PFSK-1 (cell line): ENCODE results near the gene TTLL11.

ENCODE experiments used
- FOXP2 ChIP-seq: optimal IDR thresholded peaks from 2 replicates; pipeline ENCODE3; 2011; ENCODE audit warnings: borderline replicate concordance, control low read depth, inconsistent platforms; ENCODE audit not compliant: insufficient read depth; ENCODE audit errors: extremely low read length, extremely low read depth
- POLR2AphosphoS5 ChIP-seq: IDR thresholded peaks from 2 replicates; pipeline ENCODE4 v1.6.1; 2012; ENCODE audit warnings: low read depth, mild to moderate bottlenecking, control low read depth, low read length, moderate library complexity
- REST ChIP-seq, 2 experiments: IDR thresholded peaks; 2 replicates each; pipeline versions ENCODE4 v1.6.1 to v1.8.0; 2011 to 2012; ENCODE audit warnings: low read depth in 2 of 2, low read length in 2 of 2, control low read depth in 1 of 2, inconsistent platforms in 1 of 2, mild to moderate bottlenecking in 1 of 2, moderate library complexity in 1 of 2; ENCODE audit not compliant: insufficient read depth in 1 of 2
- SIN3A ChIP-seq: IDR thresholded peaks from 2 replicates; pipeline ENCODE4 v1.6.1; 2012; ENCODE audit warnings: mild to moderate bottlenecking, low read length, moderate library complexity, borderline replicate concordance; ENCODE audit not compliant: insufficient read depth
- TAF1 ChIP-seq: IDR thresholded peaks from 2 replicates; pipeline ENCODE4 v1.6.1; 2012; ENCODE audit warnings: low read length, control low read depth, borderline replicate concordance; ENCODE audit not compliant: insufficient read depth

Gene TTLL11

GRCh38 chr9:122132539-122132938, 39.4 kb upstream of the TTLL11 start:
- no peak for TF ChIP-seq SIN3A
- TF ChIP-seq REST (IDR thresholded peaks at IDR 0.05; ENCODE audit: insufficient read depth in 1 of 2, low read depth in 2 of 2, low read length in 2 of 2), result no peak
- TF ChIP-seq TAF1, result no peak
- no peak for TF ChIP-seq POLR2AphosphoS5
- TF ChIP-seq FOXP2, result no peak

GRCh38 chr9:122131401-122132001, 38.4 kb upstream of the TTLL11 start:
- no peak for TF ChIP-seq REST (IDR thresholded peaks at IDR 0.05; ENCODE audit: insufficient read depth in 1 of 2, low read depth in 2 of 2, low read length in 2 of 2)
- TF ChIP-seq POLR2AphosphoS5, result no peak
- no peak for TF ChIP-seq FOXP2
- TF ChIP-seq SIN3A, result no peak
- no peak for TF ChIP-seq TAF1

- TF ChIP-seq REST (IDR thresholded peaks at IDR 0.05; ENCODE audit: insufficient read depth in 1 of 2, low read depth in 2 of 2, low read length in 2 of 2) (no peak), FOXP2 (no peak), POLR2AphosphoS5 (no peak), TAF1 (no peak), SIN3A (no peak)
Observed at GRCh38 chr9:122130837-122131236, 37.7 kb upstream of the TTLL11 start.

GRCh38 chr9:122129969-122130368, 36.9 kb upstream of the TTLL11 start:
- TF ChIP-seq FOXP2 (no peak), REST (IDR thresholded peaks at IDR 0.05; ENCODE audit: insufficient read depth in 1 of 2, low read depth in 2 of 2, low read length in 2 of 2) (no peak), POLR2AphosphoS5 (no peak), SIN3A (no peak), TAF1 (no peak)

- TF ChIP-seq POLR2AphosphoS5 (no peak), FOXP2 (no peak), REST (IDR thresholded peaks at IDR 0.05; ENCODE audit: insufficient read depth in 1 of 2, low read depth in 2 of 2, low read length in 2 of 2) (no peak), TAF1 (no peak), SIN3A (no peak)
Observed at GRCh38 chr9:122128969-122129343, 35.8 kb upstream of the TTLL11 start.
